Measurements from ENCODE around the gene SFXN5.

Gene SFXN5

GRCh38 chr2:73043276-73043675, 28.2 kb downstream of the SFXN5 start:
- no peak for DNase-seq

- DNase-seq = no peak
Measured at GRCh38 chr2:73037947-73038585, 33.4 kb downstream of the SFXN5 start.

GRCh38 chr2:73036766-73037165, 34.7 kb downstream of the SFXN5 start:
- no peak for DNase-seq

- no peak for DNase-seq
Measured at GRCh38 chr2:73035899-73036711, 35.4 kb downstream of the SFXN5 start.

GRCh38 chr2:73034661-73035375, 36.7 kb downstream of the SFXN5 start:
- no peak for DNase-seq

- no peak for DNase-seq
Measured at GRCh38 chr2:73033766-73034381, 37.6 kb downstream of the SFXN5 start.

- no peak for DNase-seq
Measured at GRCh38 chr2:73033142-73033765, 38.3 kb downstream of the SFXN5 start.

- DNase-seq = no peak
Measured at GRCh38 chr2:73032702-73033097, 38.8 kb downstream of the SFXN5 start.

- DNase-seq = no peak
Measured at GRCh38 chr2:73031725-73032701, 39.5 kb downstream of the SFXN5 start.

GRCh38 chr2:73031095-73031678, 40.3 kb downstream of the SFXN5 start:
- no peak for DNase-seq

- DNase-seq = no peak
Measured at GRCh38 chr2:73028841-73029240, 42.7 kb downstream of the SFXN5 start.

- DNase-seq = no peak
Measured at GRCh38 chr2:73027340-73027739, 44.2 kb downstream of the SFXN5 start.

- DNase-seq = no peak
Measured at GRCh38 chr2:73023497-73023896, 48.0 kb downstream of the SFXN5 start.

- no peak for DNase-seq
Measured at GRCh38 chr2:73022024-73022568, 49.4 kb downstream of the SFXN5 start.

- no peak for DNase-seq
Measured at GRCh38 chr2:73021371-73022010, 50.0 kb downstream of the SFXN5 start.

GRCh38 chr2:73020657-73021370, 50.7 kb downstream of the SFXN5 start:
- no peak for DNase-seq

- DNase-seq = no peak
Measured at GRCh38 chr2:73020306-73020656, 51.2 kb downstream of the SFXN5 start.

GRCh38 chr2:73018188-73018825, 53.2 kb downstream of the SFXN5 start:
- no peak for DNase-seq

- DNase-seq = no peak
Measured at GRCh38 chr2:73013936-73014335, 57.6 kb downstream of the SFXN5 start.
